NCI-H2227 (cell line): ENCODE data around the gene NPTX2.
"Not testable (repeated sequence)": the region's sequence is repeated elsewhere in the genome, so short reads cannot be mapped to it uniquely, and the experiment has no call there.

ENCODE experiments used
- DNase-seq: peaks from one replicate; lab custom pipeline; 2025; ENCODE audit not compliant: unreplicated experiment; lab: John Stamatoyannopoulos, UW

Gene NPTX2, protein sequence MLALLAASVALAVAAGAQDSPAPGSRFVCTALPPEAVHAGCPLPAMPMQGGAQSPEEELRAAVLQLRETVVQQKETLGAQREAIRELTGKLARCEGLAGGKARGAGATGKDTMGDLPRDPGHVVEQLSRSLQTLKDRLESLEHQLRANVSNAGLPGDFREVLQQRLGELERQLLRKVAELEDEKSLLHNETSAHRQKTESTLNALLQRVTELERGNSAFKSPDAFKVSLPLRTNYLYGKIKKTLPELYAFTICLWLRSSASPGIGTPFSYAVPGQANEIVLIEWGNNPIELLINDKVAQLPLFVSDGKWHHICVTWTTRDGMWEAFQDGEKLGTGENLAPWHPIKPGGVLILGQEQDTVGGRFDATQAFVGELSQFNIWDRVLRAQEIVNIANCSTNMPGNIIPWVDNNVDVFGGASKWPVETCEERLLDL

DNA sequence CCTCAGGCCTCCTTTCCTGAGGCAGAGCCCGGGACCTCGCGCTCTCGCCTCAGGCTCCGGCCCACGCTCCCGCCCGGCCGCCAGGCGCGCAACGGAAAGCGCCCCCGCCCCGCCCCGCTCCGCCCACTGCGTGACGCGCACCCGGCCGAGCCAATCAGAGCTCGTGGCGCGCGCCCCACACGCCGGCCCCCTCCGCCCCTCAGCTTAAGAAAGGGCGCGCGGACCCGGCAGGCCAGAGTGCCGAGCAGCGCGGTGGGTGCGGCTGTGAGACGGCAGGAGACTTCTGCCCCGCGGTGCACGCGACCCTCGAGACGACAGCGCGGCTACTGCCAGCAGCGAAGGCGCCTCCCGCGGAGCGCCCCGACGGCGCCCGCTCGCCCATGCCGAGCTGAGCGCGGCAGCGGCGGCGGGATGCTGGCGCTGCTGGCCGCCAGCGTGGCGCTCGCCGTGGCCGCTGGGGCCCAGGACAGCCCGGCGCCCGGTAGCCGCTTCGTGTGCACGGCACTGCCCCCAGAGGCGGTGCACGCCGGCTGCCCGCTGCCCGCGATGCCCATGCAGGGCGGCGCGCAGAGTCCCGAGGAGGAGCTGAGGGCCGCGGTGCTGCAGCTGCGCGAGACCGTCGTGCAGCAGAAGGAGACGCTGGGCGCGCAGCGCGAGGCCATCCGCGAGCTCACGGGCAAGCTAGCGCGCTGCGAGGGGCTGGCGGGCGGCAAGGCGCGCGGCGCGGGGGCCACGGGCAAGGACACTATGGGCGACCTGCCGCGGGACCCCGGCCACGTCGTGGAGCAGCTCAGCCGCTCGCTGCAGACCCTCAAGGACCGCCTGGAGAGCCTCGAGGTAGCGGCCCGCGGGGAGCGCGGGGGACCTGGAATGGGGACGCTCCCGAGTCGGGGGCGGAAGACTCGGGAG is at the start of gene NPTX2:
Gene NPTX2 (plus strand): TSS at position 235 of the 909 bp plus-strand sequence. CDS start 177 bp downstream, at position 412.
- DNase-seq = peak; percentile 97

DNA sequence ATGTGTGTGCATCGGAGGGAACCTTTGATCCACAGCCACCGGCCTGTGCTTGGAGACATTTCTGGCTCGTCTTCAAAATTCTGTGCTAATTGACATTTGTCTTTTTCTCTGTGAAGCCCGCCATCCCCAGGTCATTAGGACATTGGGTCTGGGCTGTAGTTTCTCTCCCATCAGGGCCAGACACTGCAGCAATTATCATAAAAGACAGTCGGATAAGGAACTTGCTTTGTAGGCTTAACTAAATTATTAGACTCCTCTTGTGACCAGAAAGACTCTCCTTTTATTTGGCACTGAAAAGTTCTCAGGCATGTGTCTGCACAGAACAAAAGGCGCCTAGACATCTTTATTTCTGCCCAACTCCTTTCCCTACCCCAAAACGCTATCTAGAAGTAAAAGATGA is 49.1 kb upstream of the NPTX2 start:
- no peak for DNase-seq

DNA sequence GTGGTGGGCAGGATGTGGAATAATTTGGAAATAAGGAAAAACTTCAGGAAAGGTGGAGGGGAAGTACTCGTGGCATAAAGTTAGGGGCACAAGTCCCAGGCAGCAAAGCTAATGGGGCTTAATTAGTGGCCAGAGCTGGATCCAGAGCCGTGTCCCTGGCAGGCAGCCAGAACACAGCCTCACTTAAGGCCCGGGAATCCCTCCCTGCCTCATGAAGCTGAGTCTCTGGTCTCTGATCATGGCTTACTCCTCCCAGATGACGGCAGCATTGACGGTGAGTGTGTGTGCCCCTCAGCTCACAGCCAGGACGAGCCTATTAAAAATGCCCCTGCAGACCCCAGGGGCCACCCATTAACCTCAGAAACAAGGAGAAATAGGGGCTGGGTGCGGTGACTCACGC is 48.2 kb upstream of the NPTX2 start:
- DNase-seq = peak; percentile 40

DNA sequence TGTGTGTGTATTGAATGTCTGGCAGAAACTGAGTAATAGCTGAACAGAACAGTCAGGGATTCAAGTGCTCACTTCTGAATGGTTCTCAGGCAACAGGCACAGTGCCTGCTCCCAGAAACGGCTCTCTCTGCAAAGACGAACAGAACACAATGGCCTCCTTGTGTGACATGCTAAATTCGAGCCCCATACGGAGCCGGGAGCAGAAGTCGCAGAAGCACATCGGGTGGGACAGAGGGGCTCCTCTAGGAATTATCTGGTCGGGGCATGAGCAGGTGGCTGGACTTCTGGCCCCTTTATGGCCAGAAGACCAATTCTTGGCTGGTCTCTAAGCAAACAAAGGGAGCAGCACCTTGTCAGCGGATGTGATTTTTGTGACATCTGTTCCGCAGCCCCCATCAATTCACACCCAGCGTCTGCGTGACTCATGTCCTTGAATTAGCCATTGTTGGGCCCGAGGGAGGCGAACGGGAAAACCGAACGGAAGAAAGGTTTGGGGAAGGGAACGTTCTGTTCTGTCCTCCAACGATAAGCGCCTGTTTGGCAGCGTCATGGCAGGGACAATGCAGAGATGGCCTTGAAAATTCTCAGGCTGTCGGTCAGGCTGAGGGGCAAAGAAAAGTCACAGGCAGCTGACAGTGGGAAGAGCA is 47.3 kb upstream of the NPTX2 start:
- DNase-seq = no peak

DNA sequence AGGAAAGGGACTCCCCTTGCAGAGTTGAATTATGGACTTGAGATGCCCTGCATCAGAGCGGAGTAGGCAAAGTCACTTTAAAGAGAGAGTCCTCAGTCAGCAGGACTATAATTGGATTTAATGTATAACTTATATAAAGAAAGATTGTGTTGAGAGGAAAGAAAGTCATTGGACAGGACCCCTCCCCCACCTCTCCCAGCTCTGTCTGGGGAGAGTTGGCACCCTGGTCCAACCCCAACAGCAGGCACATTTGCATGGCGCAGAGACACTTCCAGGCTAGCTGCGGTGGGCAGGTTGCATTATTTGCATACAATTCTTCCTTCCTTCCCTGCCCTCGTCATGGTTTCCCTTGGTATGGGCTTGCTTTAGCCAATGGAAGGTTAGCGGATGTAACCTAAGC is 46.1 kb upstream of the NPTX2 start:
- no peak for DNase-seq

DNA sequence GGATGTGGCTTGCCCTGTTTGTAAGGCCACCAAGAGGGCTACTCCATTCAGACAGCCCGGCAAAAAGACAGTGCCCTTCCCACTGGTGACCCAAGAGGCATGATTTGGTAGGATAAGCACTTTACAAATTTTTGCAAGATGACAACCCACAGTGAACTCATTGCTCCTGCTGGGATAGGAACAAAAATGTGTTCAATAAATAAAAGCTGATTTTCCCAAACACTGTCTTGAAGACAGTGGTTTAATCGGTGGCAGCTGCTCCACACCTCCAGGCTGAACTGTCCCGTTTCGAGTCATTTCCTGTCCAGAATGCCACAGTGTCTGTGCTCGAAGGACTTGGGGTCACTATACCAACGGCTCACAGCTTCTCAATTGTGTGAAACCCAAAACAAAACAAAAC is 45.1 kb upstream of the NPTX2 start:
- no peak for DNase-seq

DNA sequence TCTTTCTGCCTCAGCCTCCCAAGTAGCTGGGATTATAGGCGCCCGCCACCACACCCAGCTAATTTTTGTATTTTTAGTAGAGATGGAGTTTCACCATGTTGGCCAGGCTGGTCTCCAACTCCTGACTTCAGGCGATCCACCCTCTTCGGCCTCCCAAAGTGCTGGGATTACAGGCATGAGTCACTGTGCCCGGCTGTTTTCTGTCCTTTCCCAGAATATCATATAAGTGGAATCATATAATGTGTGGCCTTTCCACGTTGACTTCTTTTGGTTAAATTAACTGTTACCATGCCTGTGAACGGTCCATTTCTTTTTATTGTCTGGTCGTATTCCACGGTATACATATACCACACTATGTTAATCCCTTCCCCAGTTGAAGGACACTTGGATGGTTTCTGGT is 44.4 kb upstream of the NPTX2 start:
- DNase-seq = not testable (repeated sequence)

DNA sequence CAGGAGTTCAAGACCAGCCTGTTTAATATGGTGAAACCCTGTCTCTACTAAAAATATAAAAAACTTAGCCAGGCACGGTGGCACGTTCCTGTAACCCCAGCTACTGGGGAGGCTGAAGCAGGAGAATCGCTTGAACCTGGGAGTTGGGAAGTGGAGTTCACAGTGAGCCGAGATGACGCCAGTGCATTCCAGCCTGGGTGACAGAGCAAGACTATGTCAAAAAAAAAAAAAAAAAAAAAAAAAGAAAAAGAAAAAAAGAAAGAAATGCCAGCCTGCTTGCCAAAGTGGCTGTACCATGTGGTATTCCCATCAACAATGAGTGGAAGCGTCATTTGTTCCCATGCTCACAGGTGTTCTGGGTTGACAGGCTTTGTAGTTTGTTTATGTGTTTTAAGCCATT is 43.3 kb upstream of the NPTX2 start:
- no peak for DNase-seq

DNA sequence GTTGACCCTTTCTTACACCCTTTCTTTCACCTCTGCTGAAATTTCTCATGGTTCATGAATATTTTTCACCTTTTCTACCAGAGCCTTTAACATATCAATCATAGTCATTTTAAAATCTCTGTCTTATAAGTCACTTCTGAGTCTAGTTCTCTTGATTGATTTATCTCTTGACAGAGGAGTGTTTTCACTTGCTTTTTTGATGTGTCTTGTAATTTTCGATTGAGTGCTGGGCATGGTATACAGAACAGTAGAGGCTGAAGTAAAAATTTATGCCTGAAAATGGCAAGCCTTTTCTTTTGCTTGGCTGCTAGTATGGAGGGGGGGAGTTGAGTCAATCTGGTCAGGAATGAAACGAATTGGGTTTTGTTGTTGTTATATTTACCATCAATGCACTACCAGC is 41.2 kb upstream of the NPTX2 start:
- no peak for DNase-seq

DNA sequence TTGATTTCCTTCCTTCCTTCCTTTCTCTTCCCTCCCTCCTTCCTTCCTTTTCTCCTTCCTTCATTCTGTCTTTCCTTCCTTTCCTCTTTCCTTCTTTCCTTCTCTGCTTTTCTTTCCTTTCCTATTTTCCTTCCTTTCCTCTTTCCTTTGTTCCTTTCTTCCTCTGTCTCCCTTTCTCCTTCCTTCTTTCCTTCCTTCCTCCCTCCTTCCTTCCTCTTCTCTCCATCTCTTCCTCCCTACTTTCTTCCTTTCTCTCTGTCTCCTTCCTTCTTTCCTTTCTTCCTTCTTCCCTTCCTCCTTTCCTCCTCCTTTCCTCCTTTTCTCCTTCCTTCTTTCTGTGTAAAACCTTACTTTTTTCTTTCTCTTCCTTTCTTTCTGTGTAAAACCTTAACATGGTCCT is 32.3 kb upstream of the NPTX2 start:
- DNase-seq = no peak

DNA sequence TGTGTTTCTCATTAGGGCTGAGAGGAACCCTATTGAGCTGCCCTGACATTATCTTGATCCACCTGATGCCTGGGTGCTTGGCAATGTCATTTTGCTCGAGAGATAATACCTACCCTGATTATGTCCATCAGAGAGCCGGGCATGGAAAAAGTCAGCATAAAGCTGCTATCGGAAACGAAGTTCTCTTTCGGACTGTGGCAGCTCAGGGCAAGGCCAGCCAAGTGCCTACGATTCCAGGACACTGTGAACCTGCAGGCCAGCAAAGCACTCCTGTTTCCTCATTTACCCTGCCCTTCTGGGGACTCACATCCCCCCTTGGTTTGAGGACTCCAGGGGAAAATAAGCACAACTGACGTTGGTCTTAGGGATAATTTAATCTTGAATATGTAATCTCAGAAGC is 25.2 kb upstream of the NPTX2 start:
- no peak for DNase-seq

DNA sequence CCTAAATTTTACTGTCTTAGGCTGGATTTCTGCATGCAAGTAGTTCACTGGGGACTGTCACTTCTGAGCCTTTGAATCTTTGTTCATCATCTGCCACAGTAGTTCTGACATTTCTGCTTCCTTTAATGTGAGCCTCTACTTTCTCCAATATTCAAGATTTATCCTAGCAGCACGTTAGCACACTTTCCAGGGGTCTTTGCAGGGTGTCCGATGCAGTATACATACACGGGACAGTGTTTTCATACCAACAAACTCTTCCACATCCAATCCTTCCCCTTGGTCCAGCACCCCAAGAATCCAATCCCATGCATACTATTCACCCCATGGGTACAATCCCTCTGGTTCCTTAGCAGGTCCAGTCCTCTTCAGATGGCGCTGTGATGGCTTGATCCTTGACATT is 22.7 kb upstream of the NPTX2 start:
- DNase-seq = no peak

DNA sequence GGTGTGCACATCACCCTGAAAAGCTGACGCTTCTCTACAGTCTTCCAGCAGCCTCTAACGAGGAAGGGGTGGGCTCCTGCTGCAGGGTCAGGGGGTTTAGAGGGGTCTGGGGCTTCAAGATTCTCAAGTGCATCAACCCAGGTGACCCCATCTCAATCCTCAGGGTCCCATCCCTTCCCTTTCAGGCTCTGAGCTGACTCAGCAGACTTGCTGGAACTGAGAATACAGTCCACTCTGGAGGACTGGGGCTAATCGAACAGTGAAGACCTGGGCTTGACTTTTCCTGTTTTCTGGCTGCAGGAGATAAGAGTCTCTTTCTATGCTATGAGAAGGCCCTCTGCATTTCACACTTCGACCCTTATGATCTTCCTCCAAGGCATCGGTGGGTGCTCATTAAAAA is 22.3 kb upstream of the NPTX2 start:
- DNase-seq = no peak

DNA sequence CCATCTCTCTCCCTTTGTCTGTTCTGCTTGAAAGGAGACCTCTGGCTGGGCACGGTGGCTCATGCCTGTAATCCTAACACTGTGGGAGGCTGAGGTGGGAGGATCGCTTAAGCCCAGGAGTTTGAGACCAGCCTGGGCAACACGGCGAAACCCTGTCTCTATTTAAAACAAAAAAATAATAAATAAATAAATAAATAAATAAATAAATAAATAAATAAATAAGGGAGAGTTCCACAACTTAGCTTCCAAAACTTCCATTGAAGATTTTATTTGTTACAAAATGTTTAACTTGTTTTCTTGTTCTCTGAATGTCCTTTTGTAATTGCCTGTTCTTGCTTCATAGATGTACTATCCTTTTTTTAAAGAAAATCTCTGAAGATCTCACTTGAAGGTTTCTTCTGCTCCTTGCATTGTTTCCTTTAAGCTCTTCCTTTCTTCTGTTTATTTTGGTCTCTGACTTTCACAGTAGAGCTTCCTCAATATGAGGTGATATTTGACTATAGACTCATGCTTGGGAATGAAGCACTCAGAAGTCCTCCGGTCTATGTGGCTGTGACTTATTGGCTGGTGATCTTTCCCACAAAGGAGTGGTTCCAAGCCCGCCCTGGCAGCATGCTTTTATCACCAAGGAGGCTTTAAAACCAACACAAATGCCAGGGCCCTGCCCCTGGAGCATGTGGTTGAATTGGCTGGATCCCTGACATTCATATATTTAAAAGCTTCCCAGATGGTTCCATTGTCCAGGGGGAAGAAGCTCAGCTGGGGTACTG is 18.1 kb upstream of the NPTX2 start:
- no peak for DNase-seq

DNA sequence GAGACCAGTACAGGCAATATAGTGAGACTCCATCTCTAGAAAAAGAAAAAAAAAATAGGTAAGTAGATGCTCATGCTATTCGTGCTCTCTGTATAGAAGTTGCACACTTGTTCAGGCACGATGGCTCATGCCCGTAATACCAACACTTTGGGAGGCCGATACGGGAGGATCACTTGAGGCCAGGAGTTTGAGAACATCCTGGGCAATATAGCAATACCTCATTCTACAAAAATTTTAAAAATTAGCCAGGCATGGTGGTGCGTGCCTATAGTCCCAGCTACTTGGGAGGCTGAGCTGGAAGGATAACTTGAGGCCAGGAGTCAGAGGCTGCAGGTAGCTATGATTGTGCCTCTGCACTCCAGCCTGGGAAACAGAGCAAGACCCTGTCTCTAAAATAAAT is 17.2 kb upstream of the NPTX2 start:
- DNase-seq = no peak

DNA sequence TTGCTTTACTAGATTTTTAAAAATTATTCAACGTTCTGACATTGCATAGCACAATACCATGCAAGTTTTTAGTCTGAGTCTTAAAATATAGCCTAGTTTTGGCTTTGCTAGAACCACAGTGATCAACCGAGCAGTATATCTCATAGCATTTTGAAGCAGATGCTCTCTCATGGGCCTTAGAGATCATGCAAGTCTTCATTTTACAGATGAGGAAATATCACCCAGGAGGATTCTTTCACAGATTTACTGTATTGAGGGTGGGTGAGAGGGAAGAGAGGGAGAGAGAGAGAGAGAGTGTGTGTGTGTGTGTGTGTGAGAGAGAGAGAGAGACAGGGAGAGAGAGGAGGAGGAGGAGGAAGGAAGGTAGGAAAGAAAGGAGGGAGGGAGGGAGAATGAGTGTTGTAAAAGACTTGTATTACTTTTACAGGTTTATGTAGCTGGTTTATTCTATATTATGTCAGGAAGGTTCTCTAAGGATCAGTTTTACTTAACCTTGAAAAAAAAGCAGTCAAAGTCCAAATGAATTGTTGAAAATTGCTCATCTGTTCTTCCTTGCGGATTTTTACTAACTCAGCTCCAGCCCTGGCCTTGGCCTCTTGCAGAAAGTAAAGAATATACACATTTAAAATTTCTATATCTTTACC is 14.2 kb upstream of the NPTX2 start:
- no peak for DNase-seq

DNA sequence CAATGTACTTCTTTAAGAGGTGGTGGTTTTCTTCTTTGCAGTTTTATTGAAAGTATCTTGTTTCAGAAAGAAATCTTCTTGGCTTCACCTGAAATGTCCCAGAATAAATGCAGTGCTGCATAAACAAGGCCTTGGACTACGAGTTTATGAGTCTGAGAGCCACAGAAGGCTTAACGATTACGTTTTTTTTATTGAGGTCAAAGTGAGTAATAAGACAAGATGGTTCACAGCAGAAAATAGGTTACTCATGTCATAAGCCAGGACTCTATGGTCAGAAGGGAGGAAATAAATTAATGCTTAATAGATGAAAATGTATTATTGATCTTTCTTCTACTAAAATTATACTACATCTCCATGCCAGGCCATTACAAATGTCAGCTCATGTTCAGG is 13.7 kb upstream of the NPTX2 start:
- DNase-seq = no peak

DNA sequence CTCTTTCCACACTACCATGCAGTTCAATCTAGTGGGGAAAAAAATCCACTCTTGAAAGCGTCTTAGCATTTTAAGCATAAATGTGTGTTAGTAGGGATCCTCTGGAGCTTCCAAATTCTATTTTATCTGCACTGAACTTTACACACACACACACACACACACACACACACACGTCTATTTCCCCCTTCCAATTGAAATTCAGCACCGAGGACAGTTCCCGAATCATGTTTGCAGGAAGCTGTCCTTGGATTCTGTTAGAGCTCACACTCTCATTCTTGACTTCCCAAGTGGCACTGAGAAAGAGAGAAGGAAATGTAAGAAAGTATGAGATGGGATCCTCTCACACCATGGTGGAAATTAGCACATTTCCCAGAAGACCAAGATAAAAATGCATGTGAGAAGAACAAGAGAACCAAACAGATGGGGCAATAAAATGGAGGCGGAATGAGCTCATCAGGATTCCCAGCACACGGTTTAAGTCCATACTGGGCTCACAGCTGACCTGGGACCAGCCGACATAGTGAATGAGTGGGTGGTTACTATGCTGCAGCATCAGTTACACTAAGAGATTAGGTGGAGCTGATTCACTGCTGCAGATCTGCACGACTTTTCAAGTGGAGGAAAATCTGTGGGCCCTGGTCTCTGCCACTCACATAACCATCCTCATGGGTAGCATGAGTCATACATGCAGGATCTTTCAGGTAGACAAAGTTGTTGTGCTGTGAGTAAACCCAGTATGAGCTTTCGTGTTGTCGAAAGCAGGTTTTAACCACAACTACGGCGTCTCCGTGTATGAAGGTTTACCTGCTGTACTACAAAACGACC is 3.3 kb upstream of the NPTX2 start:
- peak; percentile 30 for DNase-seq

DNA sequence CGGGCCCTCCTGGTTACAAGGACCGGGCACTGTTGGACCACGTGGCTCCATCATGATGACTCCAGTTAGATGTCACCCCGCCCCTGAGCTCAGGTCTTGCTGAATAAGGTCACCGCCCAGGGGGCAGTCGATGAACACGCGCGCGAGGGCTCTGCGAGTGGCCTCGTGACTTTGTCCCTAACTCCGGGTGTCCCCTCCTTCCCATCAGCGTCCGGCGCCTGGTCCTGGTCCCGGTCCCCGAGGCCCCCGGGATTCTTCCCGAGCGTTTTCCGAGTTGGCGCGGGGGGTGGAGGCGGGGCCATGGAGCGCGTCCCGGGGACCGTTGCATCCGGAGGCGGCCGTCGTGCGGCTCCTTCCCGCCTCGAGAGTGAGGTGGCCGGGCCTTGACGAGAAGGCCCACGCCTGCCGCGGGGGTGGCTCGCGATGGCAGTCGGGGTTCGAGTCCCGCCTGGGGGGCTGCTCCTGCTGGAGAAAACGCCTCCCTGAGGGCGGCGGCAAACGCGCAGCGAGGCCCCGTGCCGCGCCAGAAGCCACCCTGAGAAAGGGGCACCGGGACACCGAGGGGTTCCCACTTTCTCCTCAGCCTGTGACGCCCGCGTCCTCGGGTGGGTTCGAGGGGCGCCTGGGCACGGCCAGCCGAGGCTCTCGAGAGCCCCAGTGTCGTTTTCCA is 569 bp upstream of the NPTX2 start:
- DNase-seq = peak; percentile 84
